K562 (cell line): ENCODE data around the gene SLC9A7. TPM values are rescaled to one million over a fixed set of nuclear protein-coding genes. Genes with fewer than 3 reads are reported as not detected.

Experiments
- ATAC-seq: fragments of 200-7000 bp; cut with Tn5 transposase; 3 replicates; pipeline ENCODE4 v1.9.1; 2020; ENCODE audit warnings: moderate library complexity
- BruUV-seq: library from RNA; stranded (reverse); fragments of 400-500 nt; replicated peaks from 2 replicates; lab custom pipeline; 2021; lab: Mats Ljungman, UMichigan
- CTCF ChIA-PET: fragments of 300-600 bp; formaldehyde crosslinking; extraction: SDS; loops from one replicate; lab custom pipeline; 2021; ENCODE audit warnings: low intra/inter-chr PET ratio; lab: Yijun Ruan, JAX
- POLR2A ChIA-PET: fragments of 300-600, 350-650 bp; sonication (Branson Sonifier 250); formaldehyde crosslinking; extraction: SDS; loops from one replicate; lab custom pipeline; 2021; ENCODE audit warnings: antibody characterized with exemption, inconsistent platforms; lab: Yijun Ruan, JAX
- DNase-seq, 4 experiments: peaks; one replicate each; pipeline versions ENCODE4 v3.0.0 to v3.0.0-alpha.2; 2011 to 2018; ENCODE audit warnings: low spot score in 3 of 4, mixed read lengths in 3 of 4; ENCODE audit errors: extremely low read depth in 1 of 4
- FAIRE-seq: peaks from 2 replicates; lab custom pipeline; 2011; peaks lifted over from hg19 to GRCh38; lab: Jason Lieb, UNC
- H2AFZ ChIP-seq: 2 replicates; pipeline ENCODE4 v1.6.0; 2011; ENCODE audit warnings: low read depth, low read length, control low read depth, inconsistent platforms
- H3K27ac ChIP-seq: fragments of 200-600 bp; 3 replicates; pipeline ENCODE4 v1.8.0; 2011; ENCODE audit warnings: low read depth, mild to moderate bottlenecking, control low read depth, inconsistent platforms, low read length, moderate library complexity, mixed read lengths; ENCODE audit errors: extremely low read depth
- H3K27me3 ChIP-seq, 2 experiments: fragments of 300-600 bp in 1 of 2; 2 replicates in 1 of 2; 3 replicates in 1 of 2; pipeline versions ENCODE4 v1.6.0 to v1.8.0; 2011; ENCODE audit warnings: inconsistent platforms in 2 of 2, low read length in 2 of 2, mild to moderate bottlenecking in 1 of 2, mixed read lengths in 1 of 2, moderate library complexity in 1 of 2; ENCODE audit not compliant: control insufficient read depth in 2 of 2, insufficient read depth in 2 of 2
- H3K36me3 ChIP-seq: fragments of 300-600 bp; 3 replicates; pipeline ENCODE4 v1.8.0; 2011; ENCODE audit warnings: mild to moderate bottlenecking, low read length, inconsistent platforms; ENCODE audit not compliant: control insufficient read depth, insufficient read depth
- H3K4me1 ChIP-seq, 2 experiments: fragments of 200-600 bp in 1 of 2; replicated peaks in 1 of 2; 2 replicates in 1 of 2; 3 replicates in 1 of 2; pipeline versions ENCODE4 v1.5.1 to v1.8.0; 2011; ENCODE audit warnings: inconsistent platforms in 2 of 2, low read length in 2 of 2, mild to moderate bottlenecking in 1 of 2, mixed read lengths in 1 of 2, moderate library complexity in 1 of 2; ENCODE audit not compliant: control insufficient read depth in 2 of 2, insufficient read depth in 2 of 2
- H3K4me2 ChIP-seq: 2 replicates; pipeline ENCODE4 v1.6.1; 2011; ENCODE audit warnings: low read length, control low read depth, inconsistent platforms, mixed read lengths; ENCODE audit not compliant: insufficient read depth
- H3K4me3 ChIP-seq: fragments of 200-600 bp; sonication (generic), shearing (Covaris generic); 2 replicates; pipeline ENCODE4 v1.5.1; 2016; ENCODE audit warnings: control low read depth, inconsistent platforms
- H3K79me2 ChIP-seq: fragments of 200-600 bp; 3 replicates; pipeline ENCODE4 v1.8.0; 2011; ENCODE audit warnings: low read length, inconsistent platforms; ENCODE audit not compliant: control insufficient read depth, insufficient read depth
- H3K9ac ChIP-seq, 2 experiments: 2 replicates each; pipeline versions ENCODE4 v1.6.0 to v1.6.1; 2011; ENCODE audit warnings: low read depth in 2 of 2, low read length in 2 of 2, control low read depth in 1 of 2, inconsistent platforms in 1 of 2, mild to moderate bottlenecking in 1 of 2, mixed read lengths in 1 of 2; ENCODE audit not compliant: insufficient read depth in 1 of 2
- H3K9me1 ChIP-seq: one replicate; pipeline ENCODE4 v1.6.0; 2011; ENCODE audit warnings: inconsistent platforms, mild to moderate bottlenecking, low read length, moderate library complexity; ENCODE audit not compliant: control insufficient read depth, insufficient read depth
- H3K9me3 ChIP-seq: replicated peaks from 2 replicates; pipeline ENCODE4 v1.5.1; 2011; ENCODE audit warnings: low read depth, low read length, inconsistent platforms; ENCODE audit not compliant: control insufficient read depth, insufficient read depth
- H4K20me1 ChIP-seq: replicated peaks from 2 replicates; pipeline ENCODE4 v1.6.1; 2011; ENCODE audit warnings: low read length, inconsistent platforms, mixed read lengths; ENCODE audit not compliant: control insufficient read depth, insufficient read depth
- FOSL1 ChIP-seq: fragments of 200-800 bp; sonication (Bioruptor generic); conservative IDR thresholded peaks from 2 replicates; pipeline ENCODE4 v1.6.1; 2016; ENCODE audit warnings: missing genetic modification characterization, missing compliant biosample characterization
- KLF13 ChIP-seq: fragments of 450-650 bp; IDR thresholded peaks from 2 replicates; pipeline ENCODE4 v1.6.1; 2016; ENCODE audit warnings: missing genetic modification characterization, low read depth, mild to moderate bottlenecking, missing compliant biosample characterization, moderate library complexity, borderline replicate concordance
- NFXL1 ChIP-seq: fragments of 450-650 bp; formaldehyde crosslinking; IDR thresholded peaks from 2 replicates; pipeline ENCODE4 v1.4.0; 2021; ENCODE audit warnings: mild to moderate bottlenecking
- RB1 ChIP-seq: fragments of 450-650 bp; IDR thresholded peaks from 2 replicates; pipeline ENCODE4 v1.6.1; 2017; ENCODE audit warnings: low read depth, mild to moderate bottlenecking
- RBM17 ChIP-seq: fragments of 200-400 bp; formaldehyde crosslinking; IDR thresholded peaks from 2 replicates; pipeline ENCODE4 v1.6.1; 2017; ENCODE audit warnings: low read depth, mild to moderate bottlenecking, low read length, borderline replicate concordance
- THRAP3 ChIP-seq: fragments of 450-650 bp; IDR thresholded peaks from 2 replicates; pipeline ENCODE4 v1.6.1; 2016; ENCODE audit warnings: mild to moderate bottlenecking, inconsistent platforms, borderline replicate concordance
- ZNF217 ChIP-seq: sonication (generic); formaldehyde crosslinking; IDR thresholded peaks from 2 replicates; pipeline ENCODE4 v1.8.0; 2022; ENCODE audit warnings: mild to moderate bottlenecking, missing genetic modification reagents
- ZNF24 ChIP-seq: fragments of 450-650 bp; IDR thresholded peaks from 2 replicates; pipeline ENCODE4 v1.6.1; 2016
- ZNF830 ChIP-seq: fragments of 250-450 bp; sonication (Bioruptor Pico); IDR thresholded peaks from 2 replicates; pipeline ENCODE4 v1.5.0; 2021; ENCODE audit warnings: mild to moderate bottlenecking
- WGBS: fragments of 100-300 bp; shearing (Covaris generic); methylation state at CpG from one replicate; pipeline ENCODE4 v1.1.6; 2016; ENCODE audit warnings: low coverage, mixed read lengths; ENCODE audit not compliant: insufficient coverage; ENCODE audit errors: missing lambda C conversion rate; 5-methylcytosine and 5-hydroxymethylcytosine counted together
- in situ Hi-C: fragments of 300-500 bp; cut with MboI; formaldehyde crosslinking; loops from 4 replicates; pipeline ENCODE4 v1.15.0; 2018; ENCODE audit warnings: inconsistent platforms, mixed read lengths
- intact Hi-C: fragments of 100-400 bp; cut with micrococcal nuclease; formaldehyde crosslinking; loops from 2 replicates; pipeline ENCODE4 v1.14.2; 2022
- polyA plus RNA-seq, 8 experiments: library from polyadenylated mRNA; depleted of rRNA in 4 of 8; stranded (reverse) in 5 of 8; unstranded in 3 of 8; fragments of >200 nt; fragmentation: Nextera tagmentation in 2 of 8; fragmentation: Illumina TruSeq in 1 of 8; extraction: Ambion mirVana in 2 of 8; extraction: Trizol in 1 of 8; gene quantifications; 2 replicates each; pipeline versions ENCODE4 v1.2.1 to v1.2.3, GENCODE V29; 2011 to 2014; ENCODE audit warnings: inconsistent platforms in 1 of 8, missing spikeins in 1 of 8
- total RNA-seq, 7 experiments: library from RNA; depleted of rRNA in 6 of 7; stranded (reverse); fragments of >200 nt in 6 of 7; fragmentation: Illumina TruSeq in 2 of 7; extraction: Trizol in 2 of 7; gene quantifications; 2 replicates each; pipeline versions ENCODE4 v1.2.1 to v1.2.3, GENCODE V29; 2011 to 2021; ENCODE audit warnings: low replicate concordance in 1 of 7
- TF ChIP-seq, protein P1 (sequence below): fragments of 450-650 bp; formaldehyde crosslinking; IDR thresholded peaks from 2 replicates; pipeline ENCODE4 v1.4.0; 2022; ENCODE audit warnings: missing genetic modification characterization
- TF ChIP-seq, protein P2 (sequence below): fragments of 250-450 bp; sonication (Bioruptor Pico); IDR thresholded peaks from 2 replicates; pipeline ENCODE4 v1.4.0; 2020
- TF ChIP-seq, protein P3 (sequence below): fragments of 200-800 bp; sonication (Bioruptor generic); IDR thresholded peaks from 2 replicates; pipeline ENCODE4 v1.6.1; 2017; ENCODE audit warnings: missing genetic modification characterization, missing compliant biosample characterization
- TF ChIP-seq, protein P4 (sequence below): fragments of 250-450 bp; sonication (Bioruptor Pico); IDR thresholded peaks from 2 replicates; pipeline ENCODE4 v1.5.0; 2021

SLC9A7 gene
- total and polyA plus RNA-seq, 9 of the 15 experiments (the other 6 are each of a cell fraction or from before 2014, with no cell fraction given): 0.04 to 0.13 (median 0.09) TPM; not detected in 5

DNA sequence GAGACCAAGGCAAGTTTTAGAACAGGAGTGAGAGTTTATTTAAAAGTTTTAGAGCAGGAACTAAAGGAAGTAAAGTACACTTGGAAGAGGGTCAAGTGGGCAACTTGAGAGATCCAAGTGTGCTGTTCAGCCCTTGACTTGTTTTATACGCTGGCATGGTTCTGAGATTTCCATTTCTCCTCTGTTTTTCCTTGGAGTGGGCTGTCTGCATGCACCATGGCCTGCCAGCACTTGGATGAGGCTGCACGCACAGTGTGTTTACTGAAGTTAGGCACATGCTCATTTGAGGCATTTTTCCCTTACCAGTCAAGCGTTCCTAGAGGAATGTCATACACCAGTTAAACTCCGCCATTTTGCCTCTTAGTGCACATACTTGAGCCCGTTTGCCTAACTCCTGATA lies 205.0 kb downstream of the SLC9A7 start:
- no peaks in the 10 kb centered on the region for H4K20me1 ChIP-seq
- no peak overlapping the region for H3K4me2 ChIP-seq
- no peak for FAIRE-seq
- intact Hi-C loops: no loop called here
- H3K36me3 ChIP-seq: no peaks in the 10 kb centered on the region
- H3K9me3 ChIP-seq: no peaks in the 10 kb centered on the region
- ChIA-PET CTCF (no interaction called here), POLR2A (no interaction called here)
- no peaks in the 10 kb centered on the region for H3K79me2 ChIP-seq
- no peaks in the 10 kb centered on the region for H3K9me1 ChIP-seq
- in situ Hi-C loops: no loop called here
- no peak overlapping the region for H3K27ac ChIP-seq
- ATAC-seq: no peak
- no peak for DNase-seq
- H3K9ac ChIP-seq: no peak overlapping the region
- no peak overlapping the region for H3K4me3 ChIP-seq
- H3K4me1 ChIP-seq: no peaks in the 10 kb centered on the region; a peak in 1 of 5 replicates
- no peaks in the 10 kb centered on the region for H3K27me3 ChIP-seq
- H2AFZ ChIP-seq: no peak overlapping the region
- no TSS peak for BruUV-seq
- WGBS: 44% methylated on average over 5 of the region's 5 CpGs
- TF ChIP-seq, protein P1, sequence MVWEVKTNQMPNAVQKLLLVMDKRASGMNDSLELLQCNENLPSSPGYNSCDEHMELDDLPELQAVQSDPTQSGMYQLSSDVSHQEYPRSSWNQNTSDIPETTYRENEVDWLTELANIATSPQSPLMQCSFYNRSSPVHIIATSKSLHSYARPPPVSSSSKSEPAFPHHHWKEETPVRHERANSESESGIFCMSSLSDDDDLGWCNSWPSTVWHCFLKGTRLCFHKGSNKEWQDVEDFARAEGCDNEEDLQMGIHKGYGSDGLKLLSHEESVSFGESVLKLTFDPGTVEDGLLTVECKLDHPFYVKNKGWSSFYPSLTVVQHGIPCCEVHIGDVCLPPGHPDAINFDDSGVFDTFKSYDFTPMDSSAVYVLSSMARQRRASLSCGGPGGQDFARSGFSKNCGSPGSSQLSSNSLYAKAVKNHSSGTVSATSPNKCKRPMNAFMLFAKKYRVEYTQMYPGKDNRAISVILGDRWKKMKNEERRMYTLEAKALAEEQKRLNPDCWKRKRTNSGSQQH (CRISPR knock-in tag): no peak
- TF ChIP-seq ZNF830 (no peak), NFXL1 (CRISPR knock-in tag) (no peak), KLF13 (tag) (no peak), RB1 (no peak), FOSL1 (no peak), RBM17 (no peak), THRAP3 (no peak), ZNF217 (CRISPR knock-in tag) (no peak), ZNF24 (no peak)
- TF ChIP-seq, protein P2, sequence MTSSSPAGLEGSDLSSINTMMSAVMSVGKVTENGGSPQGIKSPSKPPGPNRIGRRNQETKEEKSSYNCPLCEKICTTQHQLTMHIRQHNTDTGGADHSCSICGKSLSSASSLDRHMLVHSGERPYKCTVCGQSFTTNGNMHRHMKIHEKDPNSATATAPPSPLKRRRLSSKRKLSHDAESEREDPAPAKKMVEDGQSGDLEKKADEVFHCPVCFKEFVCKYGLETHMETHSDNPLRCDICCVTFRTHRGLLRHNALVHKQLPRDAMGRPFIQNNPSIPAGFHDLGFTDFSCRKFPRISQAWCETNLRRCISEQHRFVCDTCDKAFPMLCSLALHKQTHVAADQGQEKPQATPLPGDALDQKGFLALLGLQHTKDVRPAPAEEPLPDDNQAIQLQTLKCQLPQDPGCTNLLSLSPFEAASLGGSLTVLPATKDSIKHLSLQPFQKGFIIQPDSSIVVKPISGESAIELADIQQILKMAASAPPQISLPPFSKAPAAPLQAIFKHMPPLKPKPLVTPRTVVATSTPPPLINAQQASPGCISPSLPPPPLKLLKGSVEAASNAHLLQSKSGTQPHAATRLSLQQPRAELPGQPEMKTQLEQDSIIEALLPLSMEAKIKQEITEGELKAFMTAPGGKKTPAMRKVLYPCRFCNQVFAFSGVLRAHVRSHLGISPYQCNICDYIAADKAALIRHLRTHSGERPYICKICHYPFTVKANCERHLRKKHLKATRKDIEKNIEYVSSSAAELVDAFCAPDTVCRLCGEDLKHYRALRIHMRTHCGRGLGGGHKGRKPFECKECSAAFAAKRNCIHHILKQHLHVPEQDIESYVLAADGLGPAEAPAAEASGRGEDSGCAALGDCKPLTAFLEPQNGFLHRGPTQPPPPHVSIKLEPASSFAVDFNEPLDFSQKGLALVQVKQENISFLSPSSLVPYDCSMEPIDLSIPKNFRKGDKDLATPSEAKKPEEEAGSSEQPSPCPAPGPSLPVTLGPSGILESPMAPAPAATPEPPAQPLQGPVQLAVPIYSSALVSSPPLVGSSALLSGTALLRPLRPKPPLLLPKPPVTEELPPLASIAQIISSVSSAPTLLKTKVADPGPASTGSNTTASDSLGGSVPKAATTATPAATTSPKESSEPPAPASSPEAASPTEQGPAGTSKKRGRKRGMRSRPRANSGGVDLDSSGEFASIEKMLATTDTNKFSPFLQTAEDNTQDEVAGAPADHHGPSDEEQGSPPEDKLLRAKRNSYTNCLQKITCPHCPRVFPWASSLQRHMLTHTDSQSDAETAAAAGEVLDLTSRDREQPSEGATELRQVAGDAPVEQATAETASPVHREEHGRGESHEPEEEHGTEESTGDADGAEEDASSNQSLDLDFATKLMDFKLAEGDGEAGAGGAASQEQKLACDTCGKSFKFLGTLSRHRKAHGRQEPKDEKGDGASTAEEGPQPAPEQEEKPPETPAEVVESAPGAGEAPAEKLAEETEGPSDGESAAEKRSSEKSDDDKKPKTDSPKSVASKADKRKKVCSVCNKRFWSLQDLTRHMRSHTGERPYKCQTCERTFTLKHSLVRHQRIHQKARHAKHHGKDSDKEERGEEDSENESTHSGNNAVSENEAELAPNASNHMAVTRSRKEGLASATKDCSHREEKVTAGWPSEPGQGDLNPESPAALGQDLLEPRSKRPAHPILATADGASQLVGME: no peak
- TF ChIP-seq, protein P3, sequence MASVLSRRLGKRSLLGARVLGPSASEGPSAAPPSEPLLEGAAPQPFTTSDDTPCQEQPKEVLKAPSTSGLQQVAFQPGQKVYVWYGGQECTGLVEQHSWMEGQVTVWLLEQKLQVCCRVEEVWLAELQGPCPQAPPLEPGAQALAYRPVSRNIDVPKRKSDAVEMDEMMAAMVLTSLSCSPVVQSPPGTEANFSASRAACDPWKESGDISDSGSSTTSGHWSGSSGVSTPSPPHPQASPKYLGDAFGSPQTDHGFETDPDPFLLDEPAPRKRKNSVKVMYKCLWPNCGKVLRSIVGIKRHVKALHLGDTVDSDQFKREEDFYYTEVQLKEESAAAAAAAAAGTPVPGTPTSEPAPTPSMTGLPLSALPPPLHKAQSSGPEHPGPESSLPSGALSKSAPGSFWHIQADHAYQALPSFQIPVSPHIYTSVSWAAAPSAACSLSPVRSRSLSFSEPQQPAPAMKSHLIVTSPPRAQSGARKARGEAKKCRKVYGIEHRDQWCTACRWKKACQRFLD (CRISPR knock-in tag): no peak
- TF ChIP-seq, protein P4, sequence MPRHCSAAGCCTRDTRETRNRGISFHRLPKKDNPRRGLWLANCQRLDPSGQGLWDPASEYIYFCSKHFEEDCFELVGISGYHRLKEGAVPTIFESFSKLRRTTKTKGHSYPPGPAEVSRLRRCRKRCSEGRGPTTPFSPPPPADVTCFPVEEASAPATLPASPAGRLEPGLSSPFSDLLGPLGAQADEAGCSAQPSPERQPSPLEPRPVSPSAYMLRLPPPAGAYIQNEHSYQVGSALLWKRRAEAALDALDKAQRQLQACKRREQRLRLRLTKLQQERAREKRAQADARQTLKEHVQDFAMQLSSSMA (CRISPR knock-in tag): no peak
